CD4-positive, alpha-beta memory T cell (primary cell): ENCODE measurements around the gene AMMECR1L. TPM values are rescaled to one million over a fixed set of nuclear protein-coding genes. Genes with fewer than 3 reads are reported as not detected.

ENCODE experiments used
- CTCF ChIA-PET: fragments of 350-600 bp; sonication (Branson Sonifier 250); formaldehyde crosslinking; loops from one replicate; lab custom pipeline; 2021; ENCODE audit warnings: inconsistent platforms; ENCODE audit not compliant: partially characterized antibody; lab: Charles Lee
- POLR2A ChIA-PET: fragments of 350-600 bp; sonication (Branson Sonifier 250); formaldehyde crosslinking; loops from one replicate; lab custom pipeline; 2021; ENCODE audit not compliant: partially characterized antibody; lab: Charles Lee
- DNase-seq, 5 donors: peaks; one replicate each; pipeline versions ENCODE4 v3.0.0 to v3.0.0-alpha.2; 2020 to 2022; ENCODE audit warnings: mixed read lengths in 1 of 5
- H3K27ac ChIP-seq: one replicate; pipeline ENCODE4 v1.7.0; 2013; ENCODE audit warnings: low read depth, low read length
- H3K27me3 ChIP-seq: 2 replicates; pipeline ENCODE4 v1.7.0; 2013; ENCODE audit warnings: mild to moderate bottlenecking, low read length, moderate library complexity; ENCODE audit not compliant: insufficient read depth
- H3K36me3 ChIP-seq: 2 replicates; pipeline ENCODE4 v1.7.0; 2013; ENCODE audit warnings: mild to moderate bottlenecking, low read length, moderate library complexity; ENCODE audit not compliant: insufficient read depth
- H3K4me1 ChIP-seq: 2 replicates; pipeline ENCODE4 v1.7.0; 2013; ENCODE audit warnings: mild to moderate bottlenecking, low read length, moderate library complexity; ENCODE audit not compliant: insufficient read depth
- H3K4me3 ChIP-seq, 2 donors: one replicate each; pipeline ENCODE4 v1.7.0; 2013; ENCODE audit warnings: low read length in 2 of 2, mild to moderate bottlenecking in 1 of 2
- H3K9me3 ChIP-seq, 2 donors: one replicate each; pipeline ENCODE4 v1.7.0; 2013; ENCODE audit warnings: low read length in 2 of 2, control low read depth in 1 of 2; ENCODE audit not compliant: control insufficient read depth in 1 of 2
- H3K27ac Mint-ChIP-seq, 7 donors: one replicate each; pipeline ENCODE4 v1.8.0; 2020 to 2021; ENCODE audit warnings: mixed read lengths in 7 of 7, mild to moderate bottlenecking in 6 of 7, inconsistent platforms in 3 of 7, moderate library complexity in 3 of 7
- H3K27me3 Mint-ChIP-seq, 2 donors: one replicate each; pipeline ENCODE4 v1.8.0; 2020 to 2021; ENCODE audit warnings: mixed read lengths in 2 of 2
- H3K36me3 Mint-ChIP-seq, 2 donors: one replicate each; pipeline ENCODE4 v1.8.0; 2020 to 2021; ENCODE audit warnings: mixed read lengths in 2 of 2, inconsistent platforms in 1 of 2, mild to moderate bottlenecking in 1 of 2
- H3K4me1 Mint-ChIP-seq, 4 donors: one replicate each; pipeline ENCODE4 v1.8.0; 2020 to 2021; ENCODE audit warnings: mixed read lengths in 4 of 4, mild to moderate bottlenecking in 1 of 4
- H3K4me3 Mint-ChIP-seq, 8 donors: one replicate each; pipeline ENCODE4 v1.8.0; 2020 to 2021; ENCODE audit warnings: mixed read lengths in 8 of 8, mild to moderate bottlenecking in 7 of 8, moderate library complexity in 6 of 8, inconsistent platforms in 3 of 8
- H3K9me3 Mint-ChIP-seq, 8 donors: one replicate each; pipeline ENCODE4 v1.8.0; 2020 to 2021; ENCODE audit warnings: mixed read lengths in 8 of 8, mild to moderate bottlenecking in 5 of 8, inconsistent platforms in 3 of 8, moderate library complexity in 1 of 8
- intact Hi-C: fragments of 100-400 bp; cut with micrococcal nuclease; formaldehyde crosslinking; loops from one replicate; pipeline ENCODE4 v1.15.1; 2023
- polyA plus RNA-seq, 2 donors: library from polyadenylated mRNA; unstranded; fragments of 300-500 nt; fragmentation: Illumina TruSeq; gene quantifications; one replicate each; pipeline ENCODE4 v1.2.3, GENCODE V29; 2021
- total RNA-seq, 2 experiments: library from RNA; stranded (reverse); gene quantifications; one replicate each; pipeline ENCODE4 v1.2.3, GENCODE V29; 2021

Gene AMMECR1L
- total and polyA plus RNA-seq, 4 experiments from 2014 or later: 3.3 to 18.7 (median 13.6) TPM

DNA sequence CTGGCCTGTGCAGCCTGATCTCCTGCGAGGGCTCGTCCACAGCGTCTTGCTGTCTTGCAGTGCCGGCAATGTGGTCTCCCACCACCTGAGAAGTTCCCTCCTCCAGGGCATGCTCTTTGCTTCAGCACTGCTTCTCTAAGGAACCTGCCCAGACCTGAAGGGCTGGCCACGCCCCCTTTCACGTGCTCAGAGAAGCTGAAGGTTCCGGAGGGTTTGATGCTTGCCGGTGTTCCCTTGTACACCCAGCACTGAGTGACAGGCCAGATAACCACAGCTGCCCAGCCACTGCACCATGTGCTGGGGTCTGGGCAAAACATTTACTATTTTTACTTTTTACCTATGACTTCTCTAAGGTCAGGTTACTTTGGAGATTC is 26.1 kb downstream of the AMMECR1L start:
- H3K9me3 Mint-ChIP-seq: no peaks in the 10 kb centered on the region
- Histone ChIP-seq H3K27ac (no peak overlapping the region), H3K27me3 (no peaks in the 10 kb centered on the region), H3K9me3 (no peaks in the 10 kb centered on the region), H3K4me3 (no peak overlapping the region), H3K36me3 (peaks cover 17% of the 10 kb centered on the region), H3K4me1 (peaks cover 37% of the 10 kb centered on the region)
- ChIA-PET POLR2A (interaction anchor here (1.9 to 4.8 kb wide), 3 partner anchors 16 to 158 kb away, joined by 5 to 28 read pairs (median 9); partner anchors contain the start of gene SFT2D3), CTCF (interaction anchor here (1.7 kb wide), 1 partner anchor 18 kb away, joined by 4 read pairs; no protein-coding TSS in a partner anchor)
- H3K27ac Mint-ChIP-seq: peak overlapping the region; percentile 71 to 88 (median 82)
- peak; percentile 54 to 81 (median 65) for DNase-seq
- intact Hi-C loops: loop anchor here (2.0 to 5.0 kb wide), 2 partner anchors 23 to 472 kb away; partner anchors contain the start of gene MAP3K2
- H3K36me3 Mint-ChIP-seq: peaks cover 17 to 25% of the 10 kb centered on the region in 2 donors
- peaks cover 17 to 40% (median 25%) of the 10 kb centered on the region in 4 donors for H3K4me1 Mint-ChIP-seq
- no peaks in the 10 kb centered on the region for H3K27me3 Mint-ChIP-seq
- peak overlapping the region in 7 of 8 donors; percentile 72 to 90 (median 82) for H3K4me3 Mint-ChIP-seq

DNA sequence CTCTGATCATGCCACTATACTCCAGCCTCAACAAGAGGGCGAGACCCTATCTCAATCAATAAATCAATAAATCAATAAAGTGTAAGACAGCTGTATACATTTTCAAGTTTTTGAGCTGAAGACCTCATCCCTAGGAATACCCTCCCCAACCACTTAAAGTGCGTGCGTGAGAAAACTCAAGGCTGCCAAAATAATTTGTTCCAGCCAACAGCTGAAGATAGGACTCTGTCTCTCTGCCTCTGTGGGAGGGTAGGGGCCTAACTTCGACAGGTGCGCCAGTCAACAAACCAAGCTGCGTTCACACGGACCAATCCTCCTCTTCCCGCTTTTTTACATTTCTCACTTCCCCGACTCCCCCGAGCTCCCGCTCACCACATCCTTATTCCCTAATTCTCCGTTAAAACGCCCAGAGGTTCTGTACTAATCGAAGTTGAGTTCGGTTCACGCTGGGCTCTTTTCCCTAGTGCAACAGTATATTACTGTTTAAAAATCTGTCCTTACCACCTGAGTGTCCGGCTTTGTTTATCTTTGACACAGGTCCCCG is 28.4 kb downstream of the AMMECR1L start:
- Mint-ChIP-seq H3K27ac (peak overlapping the region; percentile 73 to 96 (median 93)), H3K36me3 (peaks cover 3 to 23% of the 10 kb centered on the region in 2 donors), H3K27me3 (no peaks in the 10 kb centered on the region), H3K9me3 (no peaks in the 10 kb centered on the region), H3K4me1 (peaks cover 26 to 62% (median 41%) of the 10 kb centered on the region in 4 donors), H3K4me3 (peak overlapping the region; percentile 89 to 98 (median 93))
- H3K4me3 ChIP-seq: peak overlapping the region; percentile 70 to 78
- H3K27ac ChIP-seq: peak overlapping the region; percentile 80
- peaks cover 53% of the 10 kb centered on the region for H3K4me1 ChIP-seq
- H3K27me3 ChIP-seq: no peaks in the 10 kb centered on the region
- peaks cover 15% of the 10 kb centered on the region for H3K36me3 ChIP-seq
- peak in 1 of 5 donors; percentile 11 for DNase-seq
- CTCF ChIA-PET: interaction anchor here (0.8 to 1.7 kb wide), 4 partner anchors 14 to 36 kb away, joined by 3 read pairs; no protein-coding TSS in a partner anchor
- intact Hi-C loops: loop anchor here (5.0 kb wide), 1 partner anchor 470 kb away; the partner anchor contains the start of gene MAP3K2
- no peaks in the 10 kb centered on the region for H3K9me3 ChIP-seq
- POLR2A ChIA-PET: interaction anchor here (0.8 to 4.8 kb wide), 6 partner anchors 19 to 234 kb away, joined by 3 to 28 read pairs (median 8); partner anchors contain the start of genes AMMECR1L, SFT2D3, UGGT1 and WDR33

DNA sequence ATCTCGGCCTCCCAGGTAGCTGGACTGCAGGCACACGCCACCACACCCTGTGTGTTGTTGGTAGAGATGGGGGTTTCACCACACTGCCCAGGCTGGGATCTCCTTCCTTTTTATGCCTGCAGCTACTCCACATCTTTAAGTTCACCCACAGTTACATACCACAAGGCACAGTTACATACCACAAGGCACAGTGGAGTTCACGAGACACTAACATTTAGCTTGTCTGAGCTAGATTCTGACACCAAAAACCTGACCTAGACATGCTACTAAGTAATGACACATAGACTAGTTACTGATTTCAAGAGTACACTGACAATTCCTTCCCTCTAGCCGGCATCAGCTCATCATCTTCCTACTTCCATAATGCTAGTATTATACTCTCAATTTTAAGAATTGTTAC is 32.1 kb downstream of the AMMECR1L start:
- ChIA-PET CTCF (no interaction called here), POLR2A (no interaction called here)
- Mint-ChIP-seq H3K36me3 (peaks cover 16 to 46% of the 10 kb centered on the region in 2 donors), H3K9me3 (no peaks in the 10 kb centered on the region), H3K27ac (peak overlapping the region in 3 of 7 donors; percentile 1 to 47 (median 26)), H3K27me3 (no peaks in the 10 kb centered on the region), H3K4me1 (peaks cover 26 to 50% (median 35%) of the 10 kb centered on the region in 4 donors), H3K4me3 (no peak overlapping the region)
- Histone ChIP-seq H3K27me3 (no peaks in the 10 kb centered on the region), H3K4me1 (peaks cover 44% of the 10 kb centered on the region), H3K27ac (no peak overlapping the region), H3K9me3 (no peaks in the 10 kb centered on the region), H3K36me3 (peaks cover 31% of the 10 kb centered on the region), H3K4me3 (no peak overlapping the region)
- intact Hi-C loops: no loop called here
- no peak for DNase-seq

DNA sequence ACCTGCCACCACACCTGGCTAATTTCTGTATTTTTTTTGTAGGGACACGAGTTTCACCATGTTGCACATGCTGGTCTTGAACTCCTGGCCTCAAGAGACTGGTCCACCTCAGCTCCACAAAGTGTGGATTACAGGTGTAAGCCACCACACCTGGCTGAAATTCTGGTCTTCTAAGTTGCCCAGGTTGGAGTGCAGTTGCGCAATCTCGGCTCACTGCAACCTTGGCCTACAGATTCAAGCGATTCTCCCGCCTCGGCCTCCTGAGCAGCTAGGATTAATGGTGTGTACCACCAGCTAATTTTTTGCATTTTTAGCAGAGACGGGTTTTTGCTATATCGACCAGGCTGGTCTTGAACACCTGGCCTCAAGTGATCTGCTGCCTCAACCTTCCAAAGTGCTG is 33.4 kb downstream of the AMMECR1L start:
- Mint-ChIP-seq H3K27me3 (no peaks in the 10 kb centered on the region), H3K36me3 (peaks cover 16 to 50% of the 10 kb centered on the region in 2 donors), H3K4me3 (no peak overlapping the region), H3K4me1 (peaks cover 24 to 41% (median 27%) of the 10 kb centered on the region in 4 donors), H3K9me3 (no peaks in the 10 kb centered on the region), H3K27ac (no peak overlapping the region)
- H3K9me3 ChIP-seq: no peaks in the 10 kb centered on the region
- POLR2A ChIA-PET: no interaction called here
- peaks cover 40% of the 10 kb centered on the region for H3K4me1 ChIP-seq
- DNase-seq: no peak
- CTCF ChIA-PET: no interaction called here
- H3K27ac ChIP-seq: no peak overlapping the region
- intact Hi-C loops: no loop called here
- no peaks in the 10 kb centered on the region for H3K27me3 ChIP-seq
- H3K4me3 ChIP-seq: no peak overlapping the region
- peaks cover 39% of the 10 kb centered on the region for H3K36me3 ChIP-seq

DNA sequence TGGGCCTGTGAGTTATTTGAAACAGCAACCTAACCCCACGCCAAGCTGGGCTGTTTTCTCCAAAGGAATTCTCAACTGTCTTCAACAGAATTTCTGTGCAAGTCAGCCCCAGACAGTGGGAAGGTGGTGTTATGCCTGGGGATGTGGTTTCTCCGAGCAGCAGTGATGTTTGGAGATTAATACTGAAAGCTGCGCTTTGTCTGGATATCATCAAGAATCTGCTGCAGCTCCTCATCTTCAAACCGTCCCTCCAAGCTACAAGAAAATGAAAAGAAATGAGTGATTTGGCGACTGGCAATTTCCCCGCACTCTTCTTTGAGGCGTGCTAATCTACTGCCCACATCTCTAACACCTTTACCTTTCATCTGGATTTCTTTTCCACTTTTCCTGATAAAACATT is 37.8 kb downstream of the AMMECR1L start:
- Histone ChIP-seq H3K36me3 (peaks cover 42% of the 10 kb centered on the region), H3K9me3 (no peaks in the 10 kb centered on the region), H3K4me1 (no peaks in the 10 kb centered on the region), H3K27ac (no peak overlapping the region), H3K4me3 (no peak overlapping the region), H3K27me3 (no peaks in the 10 kb centered on the region)
- Mint-ChIP-seq H3K4me3 (no peak overlapping the region), H3K36me3 (peaks cover 34 to 56% of the 10 kb centered on the region in 2 donors), H3K27me3 (no peaks in the 10 kb centered on the region), H3K9me3 (no peaks in the 10 kb centered on the region), H3K27ac (peak overlapping the region in 4 of 7 donors; percentile 12 to 57 (median 50)), H3K4me1 (peaks cover 6 to 9% (median 8%) of the 10 kb centered on the region in 4 donors)
- POLR2A ChIA-PET: no interaction called here
- DNase-seq: no peak
- intact Hi-C loops: no loop called here
- CTCF ChIA-PET: no interaction called here

DNA sequence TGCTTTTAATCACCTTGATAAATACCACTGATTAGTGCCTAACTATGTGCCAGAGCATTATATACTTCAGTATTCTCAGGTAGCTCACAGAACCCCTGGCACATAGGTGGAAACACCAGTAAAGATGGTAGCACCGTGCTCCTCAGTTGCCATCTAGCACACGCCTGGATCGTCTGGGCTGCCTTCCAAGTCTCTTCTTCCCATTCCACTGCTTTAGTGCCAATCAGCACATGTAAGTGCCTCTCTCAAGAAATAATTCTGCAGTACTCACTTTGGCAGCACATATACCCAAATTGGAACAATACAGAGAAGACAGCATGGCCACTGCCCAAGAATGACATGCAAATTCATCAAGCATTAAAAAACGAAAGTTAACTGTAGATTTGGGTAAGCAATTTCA is 40.8 kb downstream of the AMMECR1L start:
- DNase-seq: no peak
- intact Hi-C loops: no loop called here
- Mint-ChIP-seq H3K27ac (peak overlapping the region in 1 of 7 donors; percentile 53), H3K27me3 (no peaks in the 10 kb centered on the region), H3K4me1 (peaks cover 5 to 11% (median 7%) of the 10 kb centered on the region in 4 donors), H3K9me3 (peaks cover 0 to 4% (median 0%) of the 10 kb centered on the region in 8 donors), H3K36me3 (peaks cover 29 to 38% of the 10 kb centered on the region in 2 donors), H3K4me3 (no peak overlapping the region)
- H3K4me3 ChIP-seq: no peak overlapping the region
- peaks cover 31% of the 10 kb centered on the region for H3K36me3 ChIP-seq
- H3K27me3 ChIP-seq: no peaks in the 10 kb centered on the region
- no peak overlapping the region for H3K27ac ChIP-seq
- ChIA-PET CTCF (interaction anchor here (1.3 kb wide), 1 partner anchor 254 kb away, joined by 3 read pairs; no protein-coding TSS in a partner anchor), POLR2A (interaction anchor here (0.7 kb wide), 1 partner anchor 16 kb away, joined by 3 read pairs; no protein-coding TSS in a partner anchor)
- H3K9me3 ChIP-seq: no peaks in the 10 kb centered on the region
- H3K4me1 ChIP-seq: no peaks in the 10 kb centered on the region

DNA sequence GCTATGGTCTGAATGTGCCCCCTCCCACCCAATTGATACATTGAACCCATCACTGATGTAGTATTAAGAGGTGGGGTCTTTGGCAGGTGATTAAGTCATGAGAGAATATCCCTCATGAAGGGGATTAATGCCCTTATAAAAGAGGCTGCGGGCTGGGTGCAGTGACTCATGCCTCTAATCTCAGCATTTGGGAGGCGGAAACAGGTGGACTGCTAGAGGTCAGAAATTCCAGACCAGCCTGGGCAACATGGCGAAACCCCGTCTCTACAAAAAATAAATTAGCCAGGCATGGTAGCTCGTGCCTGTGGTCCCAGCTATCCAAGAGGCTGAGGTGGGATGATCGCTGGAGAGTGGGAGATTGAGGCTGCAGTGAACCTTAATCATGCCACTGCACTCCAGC is 42.1 kb downstream of the AMMECR1L start:
- Histone ChIP-seq H3K9me3 (no peaks in the 10 kb centered on the region), H3K4me3 (no peak overlapping the region), H3K27me3 (no peaks in the 10 kb centered on the region), H3K27ac (no peak overlapping the region), H3K36me3 (peaks cover 20% of the 10 kb centered on the region), H3K4me1 (no peaks in the 10 kb centered on the region)
- no peaks in the 10 kb centered on the region for H3K27me3 Mint-ChIP-seq
- peaks cover 0 to 4% (median 0%) of the 10 kb centered on the region in 8 donors for H3K9me3 Mint-ChIP-seq
- intact Hi-C loops: no loop called here
- H3K4me3 Mint-ChIP-seq: no peak overlapping the region
- H3K27ac Mint-ChIP-seq: no peak overlapping the region
- H3K36me3 Mint-ChIP-seq: peaks cover 21 to 26% of the 10 kb centered on the region in 2 donors
- no peak for DNase-seq
- ChIA-PET CTCF (interaction anchor here (0.6 kb wide), 1 partner anchor 25 kb away, joined by 3 read pairs; no protein-coding TSS in a partner anchor), POLR2A (interaction anchor here (2.1 kb wide), 1 partner anchor 15 kb away, joined by 9 read pairs; the partner anchor contains the start of gene POLR2D)
- peaks cover 5 to 11% (median 7%) of the 10 kb centered on the region in 4 donors for H3K4me1 Mint-ChIP-seq
